H1 (cell line): Measurements from ENCODE around the gene UGT1A7. TPM values are rescaled to one million over a fixed set of nuclear protein-coding genes. Genes with fewer than 3 reads are reported as not detected.

Experiments
- CTCF ChIA-PET: fragments of 300-600 bp; sonication (Branson Sonifier 250); formaldehyde crosslinking; loops from one replicate; lab custom pipeline; 2021; ENCODE audit not compliant: partially characterized antibody; lab: Charles Lee
- POLR2A ChIA-PET: fragments of 300-600 bp; sonication (Branson Sonifier 250); formaldehyde crosslinking; loops from one replicate; lab custom pipeline; 2021; ENCODE audit warnings: inconsistent platforms; ENCODE audit not compliant: partially characterized antibody; lab: Charles Lee
- DNase-seq, 2 experiments: peaks; one replicate each; pipeline versions ENCODE4 v3.0.0 to v3.0.0-alpha.2; 2010 to 2022; ENCODE audit warnings: low spot score in 2 of 2, low read depth in 1 of 2, mixed read lengths in 1 of 2
- FAIRE-seq: peaks from 2 replicates; lab custom pipeline; 2011; peaks lifted over from hg19 to GRCh38; lab: Jason Lieb, UNC
- H2AFZ ChIP-seq: 2 replicates; pipeline ENCODE4 v1.8.1; 2012; ENCODE audit warnings: low read length, inconsistent platforms
- H2AK5ac ChIP-seq: 2 replicates; pipeline ENCODE4 v1.6.1; 2013; ENCODE audit warnings: low read depth, low read length
- H2BK120ac ChIP-seq: replicated peaks from 2 replicates; pipeline ENCODE3; 2013; ENCODE audit warnings: low read depth, low read length, inconsistent platforms
- H2BK12ac ChIP-seq: 2 replicates; pipeline ENCODE4 v1.6.1; 2013; ENCODE audit warnings: low read depth, low read length
- H2BK15ac ChIP-seq: 2 replicates; pipeline ENCODE4 v1.6.1; 2013; ENCODE audit warnings: low read length
- H2BK20ac ChIP-seq: 2 replicates; pipeline ENCODE4 v1.6.1; 2013; ENCODE audit warnings: low read length
- H2BK5ac ChIP-seq: 2 replicates; pipeline ENCODE4 v1.6.1; 2013; ENCODE audit warnings: low read depth, low read length
- H3K14ac ChIP-seq: 2 replicates; pipeline ENCODE4 v1.6.1; 2013; ENCODE audit warnings: inconsistent platforms; ENCODE audit not compliant: insufficient read length
- H3K18ac ChIP-seq: 2 replicates; pipeline ENCODE4 v1.6.1; 2013; ENCODE audit warnings: low read length; ENCODE audit errors: extremely low read depth
- H3K23ac ChIP-seq: 2 replicates; pipeline ENCODE4 v1.6.1; 2013; ENCODE audit warnings: inconsistent platforms; ENCODE audit not compliant: insufficient read length
- H3K23me2 ChIP-seq: 2 replicates; pipeline ENCODE4 v1.6.1; 2013; ENCODE audit warnings: low read depth, low read length
- H3K27ac ChIP-seq: 2 replicates; pipeline ENCODE4 v1.6.1; 2011; ENCODE audit warnings: low read depth, low read length, inconsistent platforms
- H3K27me3 ChIP-seq, 4 experiments: replicated peaks in 1 of 4; 1 replicate in 1 of 4; 2 replicates in 3 of 4; pipeline versions ENCODE4 v1.6.1 to v1.8.1; 2011 to 2013; ENCODE audit warnings: low read length in 3 of 4, mild to moderate bottlenecking in 3 of 4, inconsistent platforms in 2 of 4, mixed read lengths in 2 of 4, moderate library complexity in 1 of 4; ENCODE audit not compliant: control insufficient read depth in 3 of 4, insufficient read depth in 3 of 4; ENCODE audit errors: extremely low read depth in 1 of 4
- H3K36me3 ChIP-seq, 4 experiments: 2 replicates each; pipeline versions ENCODE4 v1.6.1 to v1.8.1; 2011 to 2013; ENCODE audit warnings: mild to moderate bottlenecking in 4 of 4, low read length in 3 of 4, moderate library complexity in 2 of 4, control low read depth in 1 of 4, inconsistent platforms in 1 of 4; ENCODE audit not compliant: insufficient read depth in 4 of 4, control insufficient read depth in 2 of 4
- H3K4ac ChIP-seq: replicated peaks from 2 replicates; pipeline ENCODE3; 2013; ENCODE audit warnings: low read length, low read depth, mixed read lengths, inconsistent platforms; ENCODE audit not compliant: insufficient read length
- H3K4me1 ChIP-seq, 4 experiments: replicated peaks in 1 of 4; 1 replicate in 1 of 4; 2 replicates in 3 of 4; pipeline versions ENCODE4 v1.6.1 to v1.8.1; 2011 to 2013; ENCODE audit warnings: low read length in 3 of 4, inconsistent platforms in 2 of 4, mixed read lengths in 1 of 4; ENCODE audit not compliant: insufficient read depth in 4 of 4, control insufficient read depth in 3 of 4
- H3K4me2 ChIP-seq, 2 experiments: 2 replicates each; pipeline versions ENCODE4 v1.6.1 to v1.8.1; 2011 to 2013; ENCODE audit warnings: low read depth in 2 of 2, low read length in 2 of 2, control low read depth in 1 of 2, inconsistent platforms in 1 of 2, mild to moderate bottlenecking in 1 of 2; ENCODE audit not compliant: insufficient read depth in 1 of 2
- H3K4me3 ChIP-seq, 4 experiments: fragments of 200-600, 300-600 bp in 1 of 4; sonication (generic), shearing (Covaris generic), sonication (Bioruptor Twin) in 1 of 4; 2 replicates each; pipeline versions ENCODE4 v1.5.1 to v1.8.1; 2011 to 2016; ENCODE audit warnings: low read length in 4 of 4, low read depth in 3 of 4, control low read depth in 2 of 4, inconsistent platforms in 2 of 4, mild to moderate bottlenecking in 2 of 4, mixed read lengths in 1 of 4, moderate library complexity in 1 of 4; ENCODE audit not compliant: insufficient read depth in 2 of 4; ENCODE audit errors: extremely low read depth in 1 of 4
- H3K56ac ChIP-seq: replicated peaks from 2 replicates; pipeline ENCODE3; 2013; ENCODE audit warnings: low read depth, mild to moderate bottlenecking, mixed read lengths, low read length, inconsistent platforms; ENCODE audit not compliant: insufficient read length
- H3K79me1 ChIP-seq: 2 replicates; pipeline ENCODE4 v1.6.1; 2013; ENCODE audit warnings: low read depth, low read length, control low read depth
- H3K79me2 ChIP-seq, 2 experiments: 2 replicates each; pipeline versions ENCODE4 v1.6.1 to v1.8.1; 2012 to 2013; ENCODE audit warnings: low read length in 2 of 2, mild to moderate bottlenecking in 2 of 2, inconsistent platforms in 1 of 2; ENCODE audit not compliant: insufficient read depth in 2 of 2, control insufficient read depth in 1 of 2
- H3K9ac ChIP-seq, 4 experiments: replicated peaks in 1 of 4; 1 replicate in 1 of 4; 2 replicates in 3 of 4; pipeline versions ENCODE4 v1.6.1 to v1.8.1; 2011 to 2013; ENCODE audit warnings: low read depth in 3 of 4, low read length in 3 of 4, control low read depth in 2 of 4, mild to moderate bottlenecking in 2 of 4, moderate library complexity in 2 of 4, inconsistent platforms in 1 of 4; ENCODE audit errors: extremely low read depth in 1 of 4
- H3K9me3 ChIP-seq, 2 experiments: 2 replicates each; pipeline versions ENCODE4 v1.6.1 to v1.8.1; 2012 to 2013; ENCODE audit warnings: mild to moderate bottlenecking in 2 of 2, moderate library complexity in 2 of 2, control low read depth in 1 of 2, inconsistent platforms in 1 of 2, low read depth in 1 of 2, low read length in 1 of 2, mixed read lengths in 1 of 2; ENCODE audit not compliant: insufficient read depth in 2 of 2
- H4K20me1 ChIP-seq, 2 experiments: replicated peaks in 1 of 2; 2 replicates each; pipeline versions ENCODE3 to v1.8.1; 2011 to 2013; ENCODE audit warnings: inconsistent platforms in 2 of 2, low read length in 2 of 2, mild to moderate bottlenecking in 1 of 2; ENCODE audit not compliant: insufficient read depth in 2 of 2, control insufficient read depth in 1 of 2
- H4K5ac ChIP-seq: 2 replicates; pipeline ENCODE4 v1.6.1; 2013; ENCODE audit warnings: low read length, low read depth, mixed read lengths, inconsistent platforms; ENCODE audit not compliant: insufficient read length
- H4K8ac ChIP-seq: 2 replicates; pipeline ENCODE4 v1.8.0; 2013; ENCODE audit warnings: mild to moderate bottlenecking, moderate library complexity, low read length, inconsistent platforms; ENCODE audit not compliant: insufficient read depth; ENCODE audit errors: extremely low read depth
- H4K91ac ChIP-seq: replicated peaks from 2 replicates; pipeline ENCODE3; 2013; ENCODE audit warnings: low read length, mixed read lengths, inconsistent platforms; ENCODE audit not compliant: insufficient read length
- ASH2L ChIP-seq: fragments of 200-600, 300-600 bp; sonication (generic); IDR thresholded peaks from one replicate; pipeline ENCODE4 v1.7.1; 2017; ENCODE audit warnings: low read length
- BCL11A ChIP-seq, 2 experiments: IDR thresholded peaks; one replicate each; pipeline ENCODE4 v1.6.1; 2011; ENCODE audit warnings: low read depth in 2 of 2, low read length in 2 of 2, mild to moderate bottlenecking in 2 of 2
- EZH2 ChIP-seq: fragments of 200-600 bp; sonication (generic); IDR thresholded peaks from 2 replicates; pipeline ENCODE4 v1.7.1; 2012; ENCODE audit warnings: low read depth, mild to moderate bottlenecking, moderate library complexity, low read length, inconsistent platforms; ENCODE audit not compliant: severe bottlenecking
- GABPA ChIP-seq: IDR thresholded peaks from 2 replicates; pipeline ENCODE4 v1.6.1; 2011; ENCODE audit warnings: mild to moderate bottlenecking, low read length, moderate library complexity, borderline replicate concordance; ENCODE audit not compliant: insufficient read depth
- MAFK ChIP-seq: IDR thresholded peaks from 2 replicates; pipeline ENCODE4 v1.6.1; 2012; ENCODE audit warnings: low read depth, mild to moderate bottlenecking, improper control_type of control experiment, low read length
- TAF1 ChIP-seq: IDR thresholded peaks from 2 replicates; pipeline ENCODE4 v1.6.1; 2011; ENCODE audit warnings: mild to moderate bottlenecking, low read depth, low read length
- WGBS, 2 experiments: shearing (Covaris generic) in 1 of 2; methylation state at CpG; one replicate each; pipeline versions ENCODE4 v1.1.6 to v1.1.7; 2013 to 2015; ENCODE audit warnings: low lambda C conversion rate in 2 of 2, mixed read lengths in 2 of 2, inconsistent platforms in 1 of 2, low coverage in 1 of 2, missing lambda C conversion rate in 1 of 2; ENCODE audit not compliant: insufficient replicate concordance in 2 of 2, insufficient coverage in 1 of 2, insufficient read length in 1 of 2; ENCODE audit errors: extremely low coverage in 1 of 2, missing lambda C conversion rate in 1 of 2; 5-methylcytosine and 5-hydroxymethylcytosine counted together
- polyA plus RNA-seq, 7 experiments: library from polyadenylated mRNA; depleted of rRNA in 3 of 7; stranded (reverse) in 5 of 7; unstranded in 2 of 7; fragments of >200 nt in 5 of 7; fragments of 200-250 nt in 2 of 7; gene quantifications; 1 replicate in 5 of 7; 2 replicates in 1 of 7; 4 replicates in 1 of 7; pipeline versions ENCODE4 v1.2.1 to v1.2.3, GENCODE V29; 2011 to 2013; ENCODE audit warnings: missing spikeins in 2 of 7, mixed read lengths in 2 of 7
- total RNA-seq: library from RNA; stranded (reverse); fragmentation: NEBNext Ultra II Directional; extraction: Animal tissue kit (Norgen Biotek cat#: 25700); gene quantifications from 2 replicates; pipeline ENCODE4 v1.2.1, GENCODE V29; 2021
- TF ChIP-seq, protein P1 (sequence below): IDR thresholded peaks from 2 replicates; pipeline ENCODE4 v1.6.1; 2011; ENCODE audit warnings: low read length, improper control_type of control experiment
- TF ChIP-seq, protein P2 (sequence below), 3 experiments: IDR thresholded peaks; 1 replicate in 2 of 3; 2 replicates in 1 of 3; pipeline versions ENCODE4 v1.5.1 to v1.6.1; 2011; ENCODE audit warnings: low read length in 3 of 3, mild to moderate bottlenecking in 3 of 3, inconsistent platforms in 2 of 3, low read depth in 1 of 3, moderate library complexity in 1 of 3; ENCODE audit not compliant: insufficient read depth in 1 of 3; ENCODE audit errors: control extremely low read depth in 1 of 3

Gene UGT1A7
- total and polyA plus RNA-seq, 2 of the 8 experiments (the other 6 are each of a cell fraction or from before 2014, with no cell fraction given) = not detected

DNA sequence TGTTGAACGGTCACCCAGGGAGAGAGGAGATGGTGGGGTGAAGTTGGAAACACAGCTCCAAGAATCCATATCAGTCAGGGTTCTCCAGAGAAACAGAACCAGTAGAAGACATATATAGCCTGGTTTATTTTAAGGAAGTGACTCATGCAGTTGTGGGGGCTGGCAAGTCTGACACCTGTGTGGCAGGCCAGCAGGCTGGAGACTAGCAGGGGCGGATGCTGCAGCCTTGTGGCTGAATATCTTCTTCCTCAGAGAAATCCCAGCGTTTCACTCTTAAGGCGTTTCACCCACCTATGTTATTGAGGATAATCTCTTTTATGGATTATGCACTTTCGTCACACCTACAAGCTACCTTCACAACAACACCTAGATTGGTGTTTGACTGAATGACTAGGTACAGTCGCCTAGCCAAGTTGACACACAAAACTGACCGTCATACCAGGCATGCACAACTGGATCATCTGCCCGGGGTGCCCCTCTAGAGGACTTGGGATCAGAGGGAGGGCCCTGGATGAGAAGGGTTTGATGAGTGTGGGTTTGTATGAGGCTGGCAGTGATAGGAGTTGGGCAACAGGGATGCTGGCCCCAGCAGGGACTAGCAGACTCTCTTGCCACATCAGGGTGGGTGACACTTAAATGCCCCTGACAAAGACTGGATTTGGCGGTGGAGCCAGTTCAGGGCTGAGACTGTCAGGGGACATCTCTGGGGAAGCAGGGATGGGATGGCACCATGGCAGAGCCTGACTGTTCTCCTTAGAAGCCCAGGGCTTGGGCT lies 119.8 kb downstream of the UGT1A7 start:
- Histone ChIP-seq H2BK12ac (no peak overlapping the region), H2BK5ac (no peak overlapping the region), H3K23me2 (no peaks in the 10 kb centered on the region), H3K9ac (no peak overlapping the region), H4K8ac (no peak overlapping the region), H2AK5ac (no peak overlapping the region), H3K79me2 (no peaks in the 10 kb centered on the region), H3K27ac (no peak overlapping the region), H3K4me1 (no peaks in the 10 kb centered on the region), H2BK120ac (no peak overlapping the region), H3K23ac (no peak overlapping the region), H3K4ac (no peak overlapping the region), H3K27me3 (no peaks in the 10 kb centered on the region), H3K4me2 (no peak overlapping the region), H3K56ac (no peak overlapping the region), H4K91ac (no peak overlapping the region), H3K4me3 (no peak overlapping the region), H3K18ac (no peak overlapping the region), H3K79me1 (no peaks in the 10 kb centered on the region), H3K14ac (no peak overlapping the region), H4K5ac (no peak overlapping the region), H3K36me3 (no peaks in the 10 kb centered on the region), H2BK20ac (no peak overlapping the region), H3K9me3 (peaks cover 0 to 4% of the 10 kb centered on the region in 2 experiments; a peak in 3 of 4 replicates), H4K20me1 (no peaks in the 10 kb centered on the region), H2AFZ (no peak overlapping the region), H2BK15ac (no peak overlapping the region)
- peak in 1 of 2 experiments; percentile 13 for DNase-seq
- CTCF ChIA-PET = interaction anchor here (1.0 kb wide), 1 partner anchor 16 kb away, joined by 3 read pairs; no protein-coding TSS in a partner anchor
- POLR2A ChIA-PET = no interaction called here
- WGBS, 2 experiments = 81% methylated on average over 9 of the region's 9 CpGs; no CpG with 5 or more reads in 1 of the 2 experiments
- no peak for FAIRE-seq
- no peak for TF ChIP-seq TAF1
- no peak for TF ChIP-seq BCL11A (IDR thresholded peaks at IDR 0.05; ENCODE audit: low read depth in 2 of 2, low read length in 2 of 2)
- no peak for TF ChIP-seq EZH2
- TF ChIP-seq GABPA = no peak
- no peak for TF ChIP-seq ASH2L
- no peak for TF ChIP-seq MAFK
- TF ChIP-seq, protein P1, sequence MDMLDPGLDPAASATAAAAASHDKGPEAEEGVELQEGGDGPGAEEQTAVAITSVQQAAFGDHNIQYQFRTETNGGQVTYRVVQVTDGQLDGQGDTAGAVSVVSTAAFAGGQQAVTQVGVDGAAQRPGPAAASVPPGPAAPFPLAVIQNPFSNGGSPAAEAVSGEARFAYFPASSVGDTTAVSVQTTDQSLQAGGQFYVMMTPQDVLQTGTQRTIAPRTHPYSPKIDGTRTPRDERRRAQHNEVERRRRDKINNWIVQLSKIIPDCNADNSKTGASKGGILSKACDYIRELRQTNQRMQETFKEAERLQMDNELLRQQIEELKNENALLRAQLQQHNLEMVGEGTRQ = no peak
- TF ChIP-seq, protein P2, sequence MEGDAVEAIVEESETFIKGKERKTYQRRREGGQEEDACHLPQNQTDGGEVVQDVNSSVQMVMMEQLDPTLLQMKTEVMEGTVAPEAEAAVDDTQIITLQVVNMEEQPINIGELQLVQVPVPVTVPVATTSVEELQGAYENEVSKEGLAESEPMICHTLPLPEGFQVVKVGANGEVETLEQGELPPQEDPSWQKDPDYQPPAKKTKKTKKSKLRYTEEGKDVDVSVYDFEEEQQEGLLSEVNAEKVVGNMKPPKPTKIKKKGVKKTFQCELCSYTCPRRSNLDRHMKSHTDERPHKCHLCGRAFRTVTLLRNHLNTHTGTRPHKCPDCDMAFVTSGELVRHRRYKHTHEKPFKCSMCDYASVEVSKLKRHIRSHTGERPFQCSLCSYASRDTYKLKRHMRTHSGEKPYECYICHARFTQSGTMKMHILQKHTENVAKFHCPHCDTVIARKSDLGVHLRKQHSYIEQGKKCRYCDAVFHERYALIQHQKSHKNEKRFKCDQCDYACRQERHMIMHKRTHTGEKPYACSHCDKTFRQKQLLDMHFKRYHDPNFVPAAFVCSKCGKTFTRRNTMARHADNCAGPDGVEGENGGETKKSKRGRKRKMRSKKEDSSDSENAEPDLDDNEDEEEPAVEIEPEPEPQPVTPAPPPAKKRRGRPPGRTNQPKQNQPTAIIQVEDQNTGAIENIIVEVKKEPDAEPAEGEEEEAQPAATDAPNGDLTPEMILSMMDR (IDR thresholded peaks at IDR 0.05; ENCODE audit: control extremely low read depth in 1 of 3, insufficient read depth in 1 of 3, low read depth in 1 of 3, low read length in 3 of 3) = no peak
